ENCODE results near the gene MRAS.
"Not testable (repeated sequence)": the region's sequence is repeated elsewhere in the genome, so short reads cannot be mapped to it uniquely, and the experiment has no call there.

The MRAS gene

DNA sequence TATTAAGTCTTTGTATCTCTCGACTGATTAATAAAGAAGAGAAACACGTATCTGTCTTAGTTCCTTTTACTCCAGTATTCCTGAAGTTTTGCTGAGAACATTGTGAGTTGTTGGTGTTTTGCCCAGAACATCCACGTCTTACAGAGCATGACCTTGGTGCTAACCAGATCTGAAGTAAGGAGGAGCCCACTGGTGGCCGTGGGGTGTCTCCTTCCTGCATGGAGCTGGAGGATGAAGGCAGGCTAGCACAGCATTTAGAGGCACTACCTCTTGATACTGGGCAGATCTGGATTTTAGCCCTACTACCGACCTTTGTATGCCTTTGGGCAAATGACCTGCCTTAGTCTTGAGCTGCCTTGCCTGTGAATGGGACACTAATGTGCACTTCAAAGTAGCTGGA is 57.1 kb downstream of the MRAS start:
- no peak overlapping the region for H3K4me3 ChIP-seq (ENCODE audit: low read depth, low read length)
- TF ChIP-seq, protein P1, sequence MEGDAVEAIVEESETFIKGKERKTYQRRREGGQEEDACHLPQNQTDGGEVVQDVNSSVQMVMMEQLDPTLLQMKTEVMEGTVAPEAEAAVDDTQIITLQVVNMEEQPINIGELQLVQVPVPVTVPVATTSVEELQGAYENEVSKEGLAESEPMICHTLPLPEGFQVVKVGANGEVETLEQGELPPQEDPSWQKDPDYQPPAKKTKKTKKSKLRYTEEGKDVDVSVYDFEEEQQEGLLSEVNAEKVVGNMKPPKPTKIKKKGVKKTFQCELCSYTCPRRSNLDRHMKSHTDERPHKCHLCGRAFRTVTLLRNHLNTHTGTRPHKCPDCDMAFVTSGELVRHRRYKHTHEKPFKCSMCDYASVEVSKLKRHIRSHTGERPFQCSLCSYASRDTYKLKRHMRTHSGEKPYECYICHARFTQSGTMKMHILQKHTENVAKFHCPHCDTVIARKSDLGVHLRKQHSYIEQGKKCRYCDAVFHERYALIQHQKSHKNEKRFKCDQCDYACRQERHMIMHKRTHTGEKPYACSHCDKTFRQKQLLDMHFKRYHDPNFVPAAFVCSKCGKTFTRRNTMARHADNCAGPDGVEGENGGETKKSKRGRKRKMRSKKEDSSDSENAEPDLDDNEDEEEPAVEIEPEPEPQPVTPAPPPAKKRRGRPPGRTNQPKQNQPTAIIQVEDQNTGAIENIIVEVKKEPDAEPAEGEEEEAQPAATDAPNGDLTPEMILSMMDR (IDR thresholded peaks at IDR 0.05; ENCODE audit: low read depth, low read length): no peak

DNA sequence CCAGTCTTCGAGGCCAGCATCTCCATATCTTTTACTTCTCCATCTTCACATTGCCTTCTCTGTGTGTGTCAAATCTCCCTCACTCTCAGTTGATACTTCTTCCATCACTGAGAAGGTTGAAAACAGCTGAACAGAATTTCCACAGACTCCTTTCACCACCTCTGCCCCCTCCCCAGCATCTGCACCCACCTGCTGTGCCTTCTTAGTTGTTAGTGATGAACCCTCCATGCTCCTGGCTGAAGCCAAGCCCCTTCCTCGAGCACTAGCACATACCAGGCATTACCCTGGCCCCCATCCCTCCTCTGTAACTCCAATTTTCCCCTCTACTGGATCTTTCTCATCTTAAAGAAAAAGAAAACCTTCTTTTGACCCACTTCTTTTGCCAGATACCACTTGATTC is 58.2 kb downstream of the MRAS start:
- H3K4me3 ChIP-seq (ENCODE audit: low read depth, low read length): no peak overlapping the region

DNA sequence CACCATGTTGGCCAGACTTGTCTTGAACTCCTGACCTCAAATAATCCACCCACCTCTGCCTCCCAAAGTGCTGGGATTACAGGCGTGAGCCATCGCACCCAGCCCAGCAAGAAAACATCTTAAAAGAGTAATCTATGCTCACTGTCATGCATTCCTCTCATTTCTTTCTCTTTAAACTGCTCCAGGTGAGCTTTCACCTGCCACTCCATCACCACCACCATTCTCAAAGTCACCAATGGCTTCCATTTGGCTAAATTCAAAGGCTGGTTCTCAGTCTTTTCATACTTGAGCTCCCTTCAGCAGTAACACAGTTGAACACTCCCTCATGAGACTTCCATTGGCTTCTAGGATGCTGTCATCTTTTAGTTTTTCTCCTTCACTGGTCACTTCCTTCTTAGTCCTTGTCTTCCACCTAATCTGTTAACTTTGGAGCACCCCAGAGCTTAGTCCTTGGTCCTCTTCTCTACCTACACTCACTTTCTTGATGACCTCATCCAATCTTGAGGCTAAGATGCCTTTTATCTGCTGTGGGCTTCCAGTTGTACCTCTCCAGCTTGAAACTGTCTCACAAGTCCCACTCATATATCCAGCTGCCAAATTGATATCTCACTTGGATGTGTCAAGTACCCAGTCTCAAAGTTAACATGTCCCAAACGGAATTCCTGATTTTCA is 59.0 kb downstream of the MRAS start:
- TF ChIP-seq, protein P1 (IDR thresholded peaks at IDR 0.05; ENCODE audit: low read depth, low read length): no peak
- no peak overlapping the region for H3K4me3 ChIP-seq (ENCODE audit: low read depth, low read length)

More for the DNA sequence above, 58.2 kb downstream of the MRAS start:
- TF ChIP-seq, protein P1 (IDR thresholded peaks at IDR 0.05; ENCODE audit: low read depth, low read length): no peak

DNA sequence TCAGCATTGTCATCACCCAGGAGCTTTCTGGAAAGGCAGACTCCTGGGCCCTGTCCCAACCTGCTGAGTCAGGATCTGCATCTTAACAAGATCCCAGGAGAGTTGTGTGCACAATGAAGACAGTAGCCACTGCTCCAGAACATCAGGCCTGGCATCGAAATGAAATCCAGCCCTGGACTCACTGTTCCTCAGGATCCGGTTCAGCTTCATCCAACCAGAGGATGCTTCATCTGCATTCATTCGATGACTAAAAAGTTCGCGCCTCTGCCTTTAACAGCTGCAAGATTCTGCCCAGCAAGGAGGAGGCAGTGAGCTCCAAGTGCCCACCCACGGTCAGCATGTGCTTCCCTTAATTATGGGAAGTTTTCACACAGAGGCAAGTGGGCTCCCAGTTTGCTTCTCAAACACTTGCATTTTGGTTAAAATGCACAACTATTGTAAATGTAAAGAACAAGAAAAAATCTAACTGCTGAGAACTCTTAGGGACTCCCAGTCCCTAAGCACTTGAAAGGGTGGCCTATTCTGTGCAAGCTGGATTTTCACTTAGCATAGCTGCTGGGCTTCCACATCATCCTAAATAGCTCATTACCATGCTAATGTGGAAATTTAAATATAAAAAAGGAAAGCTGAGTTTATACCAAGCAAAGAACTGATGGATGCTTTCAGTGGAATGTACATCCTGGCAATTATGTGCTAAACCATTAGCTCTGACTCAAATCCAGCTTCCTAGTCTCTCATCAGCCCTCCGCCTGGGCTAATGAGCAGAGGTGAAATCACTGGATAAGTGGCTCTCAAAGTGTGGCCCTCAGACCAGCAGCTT is 60.6 kb downstream of the MRAS start:
- TF ChIP-seq, protein P1 (IDR thresholded peaks at IDR 0.05; ENCODE audit: low read depth, low read length): no peak
- no peak overlapping the region for H3K4me3 ChIP-seq (ENCODE audit: low read depth, low read length)

DNA sequence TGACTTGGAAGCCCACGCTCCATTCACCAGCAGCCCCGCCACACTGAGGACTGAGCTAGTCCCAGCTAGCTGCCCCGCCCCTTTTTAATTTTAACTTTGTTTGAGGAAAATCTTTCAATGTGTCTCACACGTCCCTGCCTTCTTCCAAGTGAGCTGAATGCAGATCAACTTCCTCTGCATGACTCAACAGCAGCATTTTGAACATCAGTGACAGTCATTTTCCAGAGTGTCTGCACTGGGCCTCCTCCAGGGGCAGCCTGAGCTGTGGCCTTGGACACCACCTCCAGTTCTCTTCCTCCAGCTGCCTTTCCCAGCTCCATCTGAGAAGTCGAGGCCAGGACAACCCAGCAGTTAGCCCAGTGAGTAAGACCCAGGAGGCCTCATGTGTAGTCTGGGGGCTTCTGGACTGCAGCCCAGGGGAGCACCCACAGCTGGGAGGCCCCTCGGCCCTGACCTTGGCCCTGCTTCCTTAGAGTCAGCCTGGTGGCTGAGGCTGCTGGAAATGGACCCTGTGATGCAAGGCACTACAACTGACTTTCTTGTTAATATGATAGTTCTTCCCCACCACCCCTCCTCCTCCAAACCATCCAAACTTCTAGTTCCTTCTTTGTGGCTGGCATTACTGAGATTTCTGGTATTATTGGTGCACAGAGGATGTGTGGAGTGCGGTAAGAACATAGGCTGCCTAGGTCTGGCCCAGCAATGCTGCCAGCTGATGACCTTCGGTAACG is 64.6 kb downstream of the MRAS start:
- no peak overlapping the region for H3K4me3 ChIP-seq (ENCODE audit: low read depth, low read length)
- TF ChIP-seq, protein P1 (IDR thresholded peaks at IDR 0.05; ENCODE audit: low read depth, low read length): no peak

DNA sequence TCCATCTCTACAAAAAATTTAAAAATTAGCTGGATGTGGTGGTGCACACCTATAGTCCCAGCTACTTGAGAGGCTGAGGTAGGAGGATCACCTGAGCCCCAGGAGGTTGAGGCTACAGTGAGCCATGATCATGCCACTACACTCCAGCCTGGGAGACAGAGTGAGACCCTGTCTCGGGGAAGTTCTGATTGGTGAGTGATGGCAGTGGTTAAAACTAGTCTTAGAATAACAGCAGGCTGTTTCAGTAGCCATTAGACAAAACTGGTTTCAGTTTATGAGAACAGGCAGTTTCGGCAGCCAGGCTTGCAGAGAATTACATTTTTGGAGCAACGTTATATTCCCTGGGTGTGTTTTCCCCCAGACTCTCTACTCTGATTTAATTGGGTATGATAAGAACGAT is 67.9 kb downstream of the MRAS start:
- not testable (repeated sequence) for H3K4me3 ChIP-seq (ENCODE audit: low read depth, low read length)

DNA sequence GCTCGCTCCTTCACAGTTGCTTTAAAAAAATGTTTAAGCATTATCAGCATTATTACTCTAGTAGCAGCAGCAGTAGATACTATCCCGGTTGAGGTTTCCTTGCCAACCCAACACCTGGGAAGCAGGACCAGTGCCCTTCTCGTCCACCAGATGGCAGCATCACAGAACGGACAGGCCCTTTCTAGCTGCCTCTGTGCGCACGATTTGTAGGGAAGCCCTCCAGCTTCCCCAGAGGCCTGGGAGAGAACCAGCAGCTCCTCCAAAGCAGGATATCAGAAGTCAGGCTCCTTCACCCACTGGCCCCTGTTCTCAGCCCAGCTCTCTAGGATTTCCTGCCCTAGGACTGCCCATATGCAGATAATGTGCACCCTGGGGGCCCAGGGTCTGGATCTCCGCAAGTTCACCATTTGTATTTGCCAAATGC is 69.2 kb downstream of the MRAS start:
- no peak overlapping the region for H3K4me3 ChIP-seq (ENCODE audit: low read depth, low read length)
- TF ChIP-seq, protein P1 (IDR thresholded peaks at IDR 0.05; ENCODE audit: low read depth, low read length): peak; percentile 95
